GM06990 (cell line): ENCODE results near the gene RNF103.

Source experiments
- DNase-seq: peaks from one replicate; pipeline ENCODE4 v3.0.0-alpha.2; 2011; ENCODE audit not compliant: insufficient read length; ENCODE audit errors: extremely low read depth
- H3K27me3 ChIP-seq: replicated peaks from 2 replicates; pipeline ENCODE4 v1.6.0; 2011; ENCODE audit warnings: low read length; ENCODE audit not compliant: control insufficient read depth, insufficient read depth
- H3K36me3 ChIP-seq: 2 replicates; pipeline ENCODE4 v1.5.1; 2011; ENCODE audit warnings: low read length; ENCODE audit not compliant: control insufficient read depth, insufficient read depth
- H3K4me3 ChIP-seq: replicated peaks from 2 replicates; pipeline ENCODE4 v1.5.1; 2011; ENCODE audit warnings: low read depth, mild to moderate bottlenecking, control low read depth, low read length
- CTCF ChIP-seq: IDR thresholded peaks from 2 replicates; pipeline ENCODE4 v1.5.1; 2011; ENCODE audit warnings: low read length, control low read depth, mild to moderate bottlenecking, inconsistent platforms; ENCODE audit not compliant: insufficient read depth, poor library complexity, severe bottlenecking

The RNF103 gene

GRCh38 chr2:86623043-86623493 lies 597 bp downstream of the RNF103 start:
- no peak for TF ChIP-seq CTCF
- no peaks in the 10 kb centered on the region for H3K27me3 ChIP-seq
- DNase-seq = no peak

GRCh38 chr2:86622519-86623042 lies 1.1 kb downstream of the RNF103 start:
- Histone ChIP-seq H3K4me3 (peak overlapping the region; percentile 89), H3K27me3 (no peaks in the 10 kb centered on the region), H3K36me3 (no peaks in the 10 kb centered on the region; the same call in 1 of the 2 replicates)
- TF ChIP-seq CTCF = no peak
- peak; percentile 44 for DNase-seq

More at GRCh38 chr2:86623043-86623493, 597 bp downstream of the RNF103 start:
- H3K4me3 ChIP-seq = peak overlapping the region; percentile 89
- no peaks in the 10 kb centered on the region; the same call in 1 of the 2 replicates for H3K36me3 ChIP-seq

- Histone ChIP-seq H3K4me3 (peak overlapping the region; percentile 89), H3K27me3 (no peaks in the 10 kb centered on the region), H3K36me3 (no peaks in the 10 kb centered on the region; the same call in 1 of the 2 replicates)
- no peak for TF ChIP-seq CTCF
- DNase-seq = peak; percentile 14
Observed at GRCh38 chr2:86621280-86621943, 2.3 kb downstream of the RNF103 start.

GRCh38 chr2:86617738-86618137 lies 5.9 kb downstream of the RNF103 start:
- no peaks in the 10 kb centered on the region for H3K27me3 ChIP-seq
- H3K4me3 ChIP-seq = no peak overlapping the region
- DNase-seq = no peak
- H3K36me3 ChIP-seq = peaks cover 1% of the 10 kb centered on the region
- no peak for TF ChIP-seq CTCF

- no peaks in the 10 kb centered on the region for H3K27me3 ChIP-seq
- no peak for TF ChIP-seq CTCF
- peak overlapping the region; percentile 25; the same call in 1 of the 2 replicates for H3K4me3 ChIP-seq
- DNase-seq = peak; percentile 10
- peaks cover 1% of the 10 kb centered on the region for H3K36me3 ChIP-seq
Observed at GRCh38 chr2:86617153-86617552, 6.5 kb downstream of the RNF103 start.

- H3K36me3 ChIP-seq = peaks cover 1% of the 10 kb centered on the region
- H3K4me3 ChIP-seq = peak overlapping the region; percentile 5
- H3K27me3 ChIP-seq = no peaks in the 10 kb centered on the region
- no peak for TF ChIP-seq CTCF
- DNase-seq = no peak
Observed at GRCh38 chr2:86616502-86616901, 7.2 kb downstream of the RNF103 start.
